Stimulated activated naive CD4-positive, alpha-beta T cell (primary cell): ENCODE results near the gene FUT7.
"Not testable (repeated sequence)": the region's sequence is repeated elsewhere in the genome, so short reads cannot be mapped to it uniquely, and the experiment has no call there.

Source experiments
- DNase-seq, 6 experiments: peaks; one replicate each; lab custom pipeline; 2025; lab: John Stamatoyannopoulos, UW

FUT7 gene

DNA sequence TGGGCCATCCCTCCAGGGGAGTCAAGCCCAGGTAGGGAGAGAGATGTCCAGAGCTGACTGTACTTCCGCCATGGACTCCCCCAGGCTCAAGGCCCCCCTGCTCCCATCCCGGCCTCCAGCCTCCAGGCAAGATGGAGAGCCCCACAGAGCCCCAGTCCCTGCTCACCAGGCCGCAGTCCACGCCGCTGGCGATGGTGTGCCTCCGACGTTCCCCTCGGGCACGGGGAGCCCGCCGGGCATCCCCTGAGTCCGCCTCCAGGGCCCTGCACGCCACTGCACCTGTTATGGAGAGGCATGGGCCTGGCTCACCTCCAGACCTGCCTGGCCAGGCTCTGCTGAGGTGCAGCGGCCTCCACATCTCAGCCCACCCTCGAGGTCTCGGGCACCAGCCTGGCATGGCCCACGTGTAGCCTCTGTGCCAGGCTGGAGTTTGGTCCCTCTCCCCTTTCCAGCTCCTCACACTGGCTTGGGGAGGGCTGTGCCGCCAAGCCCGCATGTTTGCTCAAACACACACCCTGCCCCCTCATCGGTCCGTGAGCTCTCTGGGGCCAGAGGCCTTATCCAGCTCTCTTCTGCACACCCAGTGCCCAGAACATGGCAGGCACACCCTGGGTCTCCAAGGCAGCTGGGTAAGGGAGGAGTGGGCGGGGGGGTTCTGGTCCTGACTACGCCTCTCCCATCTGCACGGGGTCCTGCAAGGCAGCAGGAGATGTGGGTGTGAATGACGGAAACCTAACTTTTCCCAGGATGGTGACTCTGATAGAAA, 34.4 kb upstream of the FUT7 start:
- no peak for DNase-seq

DNA sequence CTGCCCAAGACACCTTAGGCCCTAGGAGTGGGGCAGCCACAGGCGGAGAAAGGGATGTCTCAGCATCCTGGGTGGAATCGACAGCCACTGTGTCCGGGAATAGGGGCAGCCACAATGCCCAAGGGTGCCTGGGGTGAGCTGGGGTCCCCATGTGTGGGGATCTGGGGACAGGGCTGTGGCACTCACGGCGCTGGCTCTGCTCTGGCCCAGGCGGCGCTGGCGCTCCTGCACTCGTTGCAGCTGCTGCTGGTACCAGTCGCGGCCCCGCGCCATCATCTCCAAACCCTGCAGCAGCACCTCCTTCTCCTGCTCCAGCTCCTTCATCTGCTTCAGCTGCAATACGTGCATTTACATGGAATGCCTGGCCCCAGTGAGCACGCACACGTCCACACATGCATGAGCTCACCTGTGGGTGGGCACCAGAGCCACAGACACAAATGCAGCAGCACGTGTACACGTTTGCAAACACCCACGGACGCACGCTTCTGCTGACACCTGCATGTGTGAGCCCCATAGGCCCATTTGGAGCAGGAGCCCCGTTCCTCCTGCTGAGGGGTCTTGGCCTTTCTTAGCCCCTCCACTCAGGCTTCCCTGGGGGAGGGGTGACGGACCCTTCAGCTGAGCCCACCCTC, 33.6 kb upstream of the FUT7 start:
- DNase-seq: no peak

DNA sequence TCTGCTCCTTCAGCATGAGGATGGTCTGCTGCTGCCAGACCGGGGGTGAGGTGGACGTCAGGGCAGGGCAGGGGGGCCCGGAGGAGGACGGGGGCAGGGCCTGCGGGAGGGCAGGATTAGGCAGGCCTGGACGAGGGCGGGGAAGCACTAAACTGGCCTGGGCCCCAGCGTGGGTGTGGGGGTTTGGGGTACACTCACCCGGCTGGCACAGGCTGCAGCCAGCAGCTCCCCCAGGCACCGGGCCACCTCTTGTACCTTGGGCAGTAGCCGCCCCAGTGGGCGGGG, 32.9 kb upstream of the FUT7 start:
- DNase-seq: no peak

DNA sequence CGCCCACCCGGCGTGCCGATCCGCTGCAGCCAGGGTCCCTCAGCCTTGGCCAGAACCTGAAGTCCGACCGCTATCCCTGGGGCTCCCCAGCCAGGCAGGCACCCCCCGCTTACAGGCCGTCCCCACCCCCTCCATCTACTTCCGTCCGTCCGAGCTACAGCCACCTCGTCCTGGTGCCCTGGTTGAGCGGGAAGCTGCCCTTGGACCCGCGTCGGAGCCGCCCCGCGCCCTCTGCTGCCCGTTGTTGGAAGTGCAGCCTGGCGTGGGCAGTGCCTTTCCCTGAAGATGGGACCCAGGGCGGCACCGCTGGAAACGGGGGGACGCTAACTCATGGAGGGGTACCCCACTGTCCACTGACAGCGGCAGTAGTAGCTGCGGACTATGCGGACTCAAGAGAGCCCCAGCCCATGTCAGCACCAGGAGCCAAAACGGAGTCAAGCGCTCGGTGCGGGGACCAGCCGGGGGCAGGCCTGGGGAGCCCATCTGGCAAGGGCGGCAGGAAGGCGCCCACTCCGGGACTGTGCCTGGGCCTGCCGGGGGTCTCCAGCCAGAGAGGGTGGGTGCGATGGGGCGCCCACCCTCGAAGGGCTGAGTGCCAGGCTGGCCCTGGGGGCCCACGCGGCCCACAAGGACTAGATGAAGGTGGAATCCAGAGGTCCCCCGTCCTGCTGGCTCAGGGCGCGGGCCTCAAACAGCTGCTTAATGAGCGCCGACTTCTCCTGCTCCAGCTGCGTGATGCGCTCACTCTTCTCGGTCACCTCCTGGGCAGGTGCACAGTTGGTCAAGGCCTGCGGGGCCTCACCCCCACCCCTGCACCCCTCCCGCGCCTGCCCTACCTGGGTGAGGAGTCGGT, 32.4 kb upstream of the FUT7 start:
- DNase-seq: peak in 5 of 6 experiments; percentile 22 to 50 (median 30)

DNA sequence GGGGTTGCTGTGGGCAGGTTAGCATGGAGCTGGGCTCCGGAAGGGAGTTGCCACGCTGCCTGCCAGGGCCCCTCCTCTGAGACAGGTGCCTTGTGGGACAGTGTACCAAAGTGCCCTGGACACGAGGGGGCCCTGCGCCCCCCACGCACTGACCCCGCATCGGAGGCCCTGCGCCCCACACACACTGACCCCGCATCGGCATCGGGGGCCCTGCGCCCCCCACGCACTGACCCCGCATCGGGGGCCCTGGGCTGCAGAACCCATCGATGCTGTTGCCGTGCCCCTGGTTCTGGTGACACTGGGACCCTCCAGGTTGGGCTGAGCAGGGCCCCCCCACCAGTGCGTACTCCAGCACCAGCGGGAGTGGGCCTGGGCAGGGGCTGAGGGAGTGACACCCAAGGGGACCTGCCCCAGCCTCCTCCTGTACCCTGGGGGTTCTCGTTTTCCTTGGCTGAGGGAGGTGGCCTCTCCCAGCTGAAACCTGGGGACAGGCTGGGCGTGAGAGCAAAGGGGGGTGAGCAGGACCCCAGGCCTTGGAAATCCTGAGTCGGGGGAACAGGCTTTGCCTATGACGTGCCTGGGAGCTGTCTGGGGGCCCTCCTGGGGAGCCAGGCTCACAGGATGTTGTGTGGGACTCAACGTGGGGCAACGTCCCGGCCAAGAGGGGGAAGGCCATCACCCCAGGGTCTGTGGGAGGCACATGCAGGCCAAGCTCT, 31.6 kb upstream of the FUT7 start:
- no peak for DNase-seq

DNA sequence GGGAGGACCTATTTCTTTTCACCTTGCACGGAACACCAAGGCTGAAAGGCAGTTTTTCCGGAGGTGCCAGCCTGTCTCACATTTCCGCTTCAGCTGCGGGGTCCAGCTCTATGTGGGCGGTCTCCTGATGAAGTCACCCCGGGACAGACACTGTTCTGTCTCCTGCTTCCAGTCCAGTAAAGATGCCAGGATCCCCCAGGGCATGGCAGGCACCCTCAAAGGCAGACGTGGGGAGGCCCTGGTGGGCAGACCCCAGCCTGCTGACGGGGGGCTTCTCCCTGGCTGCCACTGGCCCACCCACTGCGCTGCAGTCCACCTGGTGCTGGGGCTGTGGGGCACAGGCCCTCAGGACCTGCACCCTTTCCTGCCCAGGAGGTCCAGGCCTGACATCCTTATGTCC, 30.9 kb upstream of the FUT7 start:
- not testable (repeated sequence) for DNase-seq

DNA sequence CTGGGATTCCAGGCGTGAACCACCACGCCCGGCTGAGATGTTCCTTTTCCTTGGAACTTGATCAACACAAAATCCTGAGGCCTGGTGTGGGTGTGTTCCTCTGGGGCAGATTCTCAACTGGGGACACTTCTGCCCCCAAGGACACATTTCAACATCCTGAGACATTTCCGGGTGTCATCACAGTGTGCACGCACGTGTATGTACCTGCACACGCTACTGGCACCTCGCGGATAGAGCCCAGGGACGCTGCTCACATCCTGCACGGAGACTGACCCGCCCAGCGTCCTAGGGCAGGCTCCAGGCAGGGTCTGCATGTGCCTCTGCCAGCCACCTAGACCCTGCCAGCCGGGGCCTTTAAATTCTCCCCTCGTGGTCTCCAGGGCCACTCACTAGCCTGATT, 30.5 kb upstream of the FUT7 start:
- no peak for DNase-seq

DNA sequence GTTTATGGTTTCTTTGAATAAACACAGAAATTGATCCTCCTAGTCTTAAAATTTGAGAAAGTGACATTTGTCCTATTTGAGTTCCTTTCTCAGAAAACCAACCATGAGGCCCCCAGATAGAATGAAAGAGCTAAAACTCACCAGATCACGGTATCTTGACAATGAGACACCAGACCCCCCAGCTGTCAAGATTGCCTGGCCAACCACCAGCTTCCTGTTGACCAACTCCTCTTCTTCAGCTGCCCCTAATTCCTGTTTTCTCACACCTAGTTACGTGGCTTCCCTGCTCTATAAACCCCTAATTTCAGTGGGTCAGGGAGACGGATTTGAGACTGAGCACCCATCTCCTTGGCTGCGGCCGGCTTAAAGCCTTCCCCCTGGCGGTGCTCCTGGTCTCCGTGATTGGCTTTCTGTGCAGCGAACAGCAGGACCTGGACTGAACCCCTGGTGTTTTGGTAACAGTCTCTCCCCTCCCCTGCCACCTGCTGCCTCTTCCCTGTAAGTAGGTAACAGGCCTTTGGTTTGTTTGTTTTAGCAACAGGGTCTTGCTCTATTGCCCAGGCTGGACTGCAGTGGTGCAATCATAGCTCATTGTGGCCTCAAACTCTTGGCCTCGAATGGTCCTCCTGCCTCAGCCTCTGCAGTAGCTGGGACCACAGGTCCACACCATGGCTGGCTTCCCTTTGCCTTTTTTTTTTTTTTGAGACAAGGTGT, 26.8 kb upstream of the FUT7 start:
- no peak for DNase-seq

DNA sequence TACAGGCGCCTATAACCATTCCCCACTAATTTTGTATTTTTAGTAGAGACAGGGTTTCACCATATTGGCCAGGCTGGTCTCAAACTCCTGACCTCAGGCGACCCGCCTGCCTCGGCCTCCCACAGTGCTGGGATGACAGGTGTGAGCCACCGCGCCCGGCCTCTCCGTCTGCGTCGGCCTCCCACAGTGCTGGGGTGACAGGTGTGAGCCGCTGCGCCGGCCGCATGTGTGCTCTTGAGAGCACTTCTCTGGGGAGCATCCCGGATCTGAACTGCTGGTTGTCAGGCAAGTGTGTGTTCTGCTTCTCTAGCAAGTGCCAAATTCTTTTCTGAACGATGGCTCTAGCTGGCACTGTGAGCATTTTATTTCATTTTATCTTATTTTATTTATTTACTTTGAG, 25.7 kb upstream of the FUT7 start:
- DNase-seq: no peak

DNA sequence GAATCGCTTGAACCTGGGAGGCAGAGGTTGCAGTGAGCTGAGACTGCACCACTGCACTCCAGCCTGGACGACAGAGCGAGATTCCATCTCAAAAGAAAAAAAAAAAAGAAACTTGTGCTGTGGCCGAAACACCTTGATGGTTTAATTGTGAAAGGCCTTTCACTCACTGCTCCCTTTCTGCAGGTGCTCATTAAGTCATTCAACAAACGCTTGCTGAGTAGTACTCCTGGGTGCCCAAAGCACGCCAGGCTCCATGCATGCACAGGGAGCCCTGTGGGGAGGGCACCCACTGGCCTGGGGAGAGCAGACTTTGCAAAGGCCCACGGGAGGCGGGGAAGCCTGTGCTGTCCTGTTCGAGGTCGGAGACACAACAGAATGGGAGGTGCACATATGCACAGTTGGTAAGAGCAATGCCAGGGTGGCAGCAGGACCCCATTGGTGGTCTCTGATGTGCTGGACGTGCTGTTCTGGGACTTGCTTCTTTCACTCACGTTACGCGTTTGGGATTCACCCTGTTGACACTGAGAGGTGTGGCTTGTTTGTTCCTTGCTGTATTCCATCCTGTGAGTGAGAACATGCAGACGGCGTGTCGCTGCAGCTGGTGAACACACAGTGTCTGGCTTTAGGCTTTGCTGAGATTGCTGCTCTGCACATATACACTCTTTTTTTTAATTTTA, 25.0 kb upstream of the FUT7 start:
- no peak for DNase-seq

DNA sequence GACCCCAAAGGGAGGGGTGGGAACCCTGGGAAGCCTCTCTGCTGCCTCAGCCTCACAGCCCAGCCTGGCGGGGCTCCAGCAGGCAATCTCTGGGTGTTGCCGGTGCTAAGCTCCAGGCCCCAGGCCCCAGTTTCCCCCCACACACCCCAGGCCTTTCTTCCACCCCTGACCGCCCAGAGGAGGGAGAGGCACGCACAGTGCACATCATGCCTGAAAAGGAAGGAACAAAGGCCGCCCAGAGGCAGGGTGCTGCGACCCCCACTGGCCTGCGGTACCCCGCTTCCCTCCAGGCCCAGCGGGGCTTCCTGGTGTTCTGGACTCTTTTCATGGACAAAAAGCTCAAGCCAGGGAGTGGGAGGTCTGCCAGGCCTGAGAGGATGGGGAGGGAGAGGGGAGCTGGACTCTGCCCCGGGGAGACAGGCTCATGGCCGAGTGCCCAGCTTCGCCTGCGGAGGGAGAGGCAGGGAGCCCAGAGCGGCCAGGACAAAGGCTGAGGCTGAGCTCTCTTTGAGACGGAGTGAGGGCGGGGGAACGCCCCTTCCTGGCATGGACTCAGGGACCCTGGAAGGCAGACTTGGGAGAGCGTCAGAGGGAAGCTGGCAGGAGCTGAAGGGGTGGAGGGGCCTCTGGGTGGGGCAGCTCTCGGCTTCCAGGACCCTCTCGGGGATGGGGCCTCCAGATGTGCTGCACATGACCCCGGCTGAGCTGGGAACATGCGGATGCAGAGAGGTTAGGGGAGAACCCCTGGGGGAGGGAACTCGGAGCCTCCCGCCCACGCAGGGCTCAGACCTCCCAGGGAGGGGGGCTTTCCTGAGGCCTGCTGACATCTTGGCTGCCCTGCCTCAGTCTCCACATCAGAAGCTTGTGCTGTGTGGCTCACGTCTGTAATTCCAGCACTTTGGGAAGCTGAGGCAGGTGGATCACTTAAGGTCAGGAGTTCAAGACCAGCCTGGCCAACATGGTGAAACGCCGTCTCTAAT, 23.8 kb upstream of the FUT7 start:
- DNase-seq: no peak

DNA sequence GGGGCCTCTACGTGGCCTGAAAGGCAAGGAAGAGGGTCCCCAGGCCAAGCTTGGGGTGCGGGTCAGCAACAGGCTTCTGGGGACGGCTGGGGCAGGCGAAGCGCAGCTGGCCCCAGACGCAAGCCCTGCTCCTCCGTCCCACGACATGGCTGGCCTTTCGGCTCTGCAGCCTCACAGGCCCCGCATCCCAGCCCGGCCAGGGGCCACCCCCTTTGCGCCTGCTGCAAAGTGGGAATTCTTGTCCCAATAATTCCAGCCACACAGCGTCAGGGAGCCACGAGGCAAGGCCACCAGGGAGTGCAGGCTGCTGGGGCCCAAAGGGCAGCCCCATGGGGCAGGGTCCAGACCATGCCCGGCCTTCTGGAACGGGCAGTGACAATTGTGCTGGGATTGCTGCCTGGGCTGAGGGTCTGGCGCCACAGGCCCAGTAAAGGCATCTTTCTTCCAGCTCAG, 23.1 kb upstream of the FUT7 start:
- DNase-seq: no peak

DNA sequence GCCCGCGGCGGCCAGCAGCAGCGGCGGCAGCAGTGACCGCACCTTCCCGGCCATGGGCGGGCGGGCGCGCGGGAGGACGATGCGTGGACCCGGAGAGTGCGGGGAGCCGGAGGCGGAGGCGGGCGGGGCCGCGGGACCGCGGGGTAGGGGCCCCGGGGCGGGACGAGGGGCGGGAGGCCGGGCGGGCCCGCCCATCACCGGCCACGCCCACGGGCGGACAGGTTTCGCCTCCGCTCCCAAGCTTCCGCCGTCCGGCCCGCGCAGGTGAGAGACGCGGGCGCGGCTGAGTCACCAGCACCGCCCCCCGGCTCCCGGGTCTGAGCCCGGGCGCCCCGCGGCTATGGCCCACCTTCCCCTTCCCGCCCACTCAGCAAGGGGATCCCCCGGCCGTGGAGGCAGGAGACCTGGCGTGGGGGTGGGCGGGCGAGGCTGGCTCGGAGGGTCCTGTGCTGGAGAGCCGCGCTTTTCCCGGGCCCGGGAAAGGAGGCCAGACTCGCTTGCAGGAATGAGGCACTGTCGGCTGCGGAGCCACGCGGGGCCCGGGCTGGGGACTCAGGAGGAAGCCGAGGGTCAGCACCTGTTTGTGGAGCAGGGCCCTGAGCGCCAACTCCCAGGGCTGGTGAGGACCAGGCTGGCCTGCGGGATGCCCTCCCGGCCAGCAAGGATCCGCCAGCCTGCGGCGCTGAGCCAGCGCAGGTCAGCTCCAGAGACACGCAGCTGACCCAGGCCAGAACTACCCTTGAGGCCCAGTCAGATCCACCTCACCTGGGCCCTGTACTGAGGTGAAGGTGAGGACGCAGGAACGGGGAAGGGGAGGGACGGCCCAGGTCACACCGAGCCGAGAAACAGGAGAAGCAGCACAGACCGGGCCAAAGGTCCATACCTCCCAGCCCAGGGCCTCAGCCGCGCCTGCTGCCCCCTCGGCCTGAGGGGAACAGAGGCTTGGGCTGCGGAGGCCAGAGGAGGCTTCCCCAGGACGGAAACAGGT, 22.4 kb upstream of the FUT7 start, which contains the start of gene ENTPD2:
Gene ENTPD2 (minus strand): TSS at position 118 of the 988 bp plus-strand sequence. CDS start 64 bp downstream, at position 54.
- DNase-seq: peak in 1 of 6 experiments; percentile 26

DNA sequence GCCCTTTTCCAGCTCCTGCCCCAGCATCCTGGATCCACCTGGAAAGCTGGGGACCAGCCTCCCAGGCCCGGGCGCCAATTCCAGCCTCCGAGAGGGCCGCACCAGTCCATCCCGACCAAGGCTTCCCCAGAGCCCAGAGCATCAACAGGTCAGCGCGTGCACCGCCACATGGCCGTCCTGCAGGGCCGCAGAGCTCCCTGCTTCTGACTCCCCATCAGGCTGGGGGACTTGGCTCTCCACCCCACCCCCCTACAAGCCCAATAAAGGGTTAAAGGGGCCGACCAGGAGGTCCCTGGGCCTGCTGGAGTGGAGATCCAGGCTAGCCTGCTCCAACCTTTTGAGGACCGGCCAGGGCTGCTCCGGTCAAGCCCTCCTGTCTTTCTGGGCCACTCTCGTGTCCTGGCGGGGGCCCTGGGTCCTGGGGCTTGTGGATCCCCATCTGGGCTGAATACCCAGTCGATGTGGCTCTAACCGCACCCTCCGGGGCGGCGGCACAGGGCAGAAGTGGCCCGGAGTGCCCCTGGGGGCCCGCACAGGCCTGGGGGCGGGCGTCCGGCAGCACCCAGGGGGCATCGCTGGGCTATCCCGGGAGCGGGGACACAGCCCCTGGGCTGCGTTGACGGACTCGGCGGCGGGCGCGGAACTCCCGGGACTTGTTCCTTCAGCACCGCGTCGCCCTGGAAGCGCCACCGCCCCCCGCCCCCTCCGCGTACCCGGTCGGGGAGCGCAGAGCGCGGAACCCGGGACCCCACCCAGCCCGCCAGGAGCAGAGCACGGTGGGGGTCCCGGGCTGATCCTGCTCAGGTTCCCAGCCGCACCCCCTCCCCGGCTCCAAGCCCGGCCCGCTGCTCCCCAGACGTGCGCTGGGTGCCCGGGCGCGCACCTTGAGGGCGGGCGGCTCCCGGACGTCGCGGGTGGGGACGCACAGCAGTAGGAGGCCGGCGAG, 21.4 kb upstream of the FUT7 start:
- DNase-seq: peak in 1 of 6 experiments; percentile 21

DNA sequence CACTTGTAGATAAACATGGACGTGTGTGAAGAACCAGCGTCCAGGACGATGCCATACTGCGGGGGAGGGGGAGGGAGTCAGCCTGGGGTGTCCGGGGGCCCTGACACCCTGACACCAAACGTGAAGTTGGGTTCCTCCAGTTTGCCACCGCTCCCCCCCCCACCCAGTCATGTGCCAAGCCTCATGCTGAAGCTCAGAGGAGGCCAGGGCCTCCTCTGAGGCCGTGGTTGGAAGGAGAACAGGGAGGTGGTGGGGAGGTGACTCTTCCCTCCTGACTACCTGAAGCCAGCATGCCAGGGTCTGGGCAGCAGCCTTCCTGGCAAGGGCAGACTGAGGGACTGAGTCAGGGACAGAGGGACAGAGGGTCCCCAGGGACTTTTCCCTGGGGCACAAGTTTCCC, 20.4 kb upstream of the FUT7 start:
- DNase-seq: no peak

DNA sequence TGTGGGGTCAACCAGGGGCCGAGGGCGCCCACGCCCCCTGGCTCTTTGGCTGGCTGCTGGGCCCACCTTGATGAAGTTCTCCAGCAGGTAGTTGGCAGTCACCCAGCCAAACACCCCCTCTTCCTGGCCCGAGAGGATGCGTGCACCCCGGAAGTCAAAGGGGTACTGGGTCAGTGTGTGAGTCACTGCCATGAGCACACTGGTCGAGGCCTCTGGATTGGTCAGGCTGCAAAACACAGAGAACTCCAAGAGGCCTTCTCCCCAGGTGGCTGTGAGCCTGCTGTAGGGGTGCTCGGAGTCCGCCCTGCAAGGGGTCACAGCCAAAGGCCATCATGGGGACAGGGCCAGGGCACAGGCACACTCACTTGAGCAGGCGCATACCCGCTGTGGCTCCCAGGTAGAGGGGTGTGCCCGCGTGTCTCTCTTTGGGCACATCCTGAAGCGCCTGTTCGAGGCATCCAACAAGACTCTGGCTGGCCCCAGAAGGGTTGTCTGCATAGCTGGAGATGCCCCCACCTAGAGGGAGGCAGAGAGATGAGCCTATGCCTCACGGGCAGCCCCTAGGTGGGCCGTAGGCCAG, 19.3 kb upstream of the FUT7 start:
- DNase-seq: no peak

DNA sequence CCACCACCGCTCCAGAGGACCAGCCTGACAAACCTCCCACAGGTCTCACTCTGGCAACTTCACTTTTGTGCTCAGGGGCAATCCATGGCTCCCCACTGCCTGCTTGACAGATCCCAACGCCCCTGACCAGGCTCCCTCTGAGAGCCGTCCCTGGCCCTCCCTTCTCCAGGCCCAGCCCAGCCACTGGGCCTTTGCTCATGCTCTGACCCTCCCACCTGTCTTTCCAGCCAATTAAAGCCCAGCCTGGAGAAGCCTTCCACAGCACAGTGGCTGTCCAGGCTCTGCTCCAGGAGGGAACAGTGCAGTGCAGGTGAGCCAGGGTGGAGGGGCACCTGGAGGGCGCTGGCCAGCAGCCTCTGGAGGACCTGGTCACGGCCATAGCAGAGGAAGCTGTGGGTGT, 18.7 kb upstream of the FUT7 start:
- no peak for DNase-seq
